ENCODE results near the gene HSF5.
"Not testable (repeated sequence)": the region's sequence is repeated elsewhere in the genome, so short reads cannot be mapped to it uniquely, and the experiment has no call there.

The HSF5 gene

GRCh38 chr17:58515286-58515685, 27.1 kb upstream of the HSF5 start:
- DNase-seq = no peak

- no peak for DNase-seq
These were observed 26.6 kb upstream of the HSF5 start for GRCh38 chr17:58514770-58515157.

DNA sequence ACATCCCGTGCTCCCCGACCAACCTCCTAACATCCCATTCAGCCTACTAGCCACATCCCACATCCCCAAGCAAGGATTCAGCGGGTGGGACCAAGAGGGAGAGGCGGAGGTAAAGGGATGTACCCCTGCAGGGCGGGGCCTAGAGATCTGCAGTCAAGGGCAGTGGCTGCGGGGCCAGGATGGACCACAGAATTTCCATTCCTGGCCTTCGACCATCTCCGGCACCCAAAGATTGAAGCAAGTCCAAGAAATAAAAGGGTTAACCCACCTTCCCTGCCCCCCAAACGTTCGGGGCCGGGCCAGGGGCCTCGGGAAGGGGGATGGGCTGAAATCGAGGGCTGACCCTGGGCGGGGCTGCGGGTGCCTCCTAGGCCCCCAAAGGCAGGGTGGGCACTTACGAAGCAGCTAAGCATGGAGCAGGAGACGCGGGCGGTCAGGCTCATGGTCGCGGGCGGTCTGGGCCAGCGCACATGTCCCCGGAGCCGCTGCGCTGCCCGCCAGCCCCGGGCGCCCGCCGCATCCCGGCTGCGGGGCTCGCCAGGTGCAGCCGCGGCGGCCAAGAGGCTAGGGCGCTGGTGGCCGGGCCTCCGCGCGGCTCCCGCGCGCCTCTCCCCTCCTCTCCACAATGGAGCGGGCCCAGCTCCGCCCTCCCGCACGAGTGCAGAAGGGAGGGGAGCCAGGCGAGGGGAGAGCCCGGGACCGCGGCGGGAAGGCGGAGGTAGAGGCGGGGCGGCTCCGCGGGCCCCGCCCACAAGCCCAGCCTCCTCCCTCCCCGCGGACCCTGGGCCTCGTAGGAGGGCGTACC, 26.0 kb upstream of the HSF5 start, which contains the start of gene MTMR4:
Gene MTMR4 (minus strand): TSS at position 674 of the 805 bp plus-strand sequence. CDS start 231 bp downstream, at position 443.
- DNase-seq = peak; percentile 58

DNA sequence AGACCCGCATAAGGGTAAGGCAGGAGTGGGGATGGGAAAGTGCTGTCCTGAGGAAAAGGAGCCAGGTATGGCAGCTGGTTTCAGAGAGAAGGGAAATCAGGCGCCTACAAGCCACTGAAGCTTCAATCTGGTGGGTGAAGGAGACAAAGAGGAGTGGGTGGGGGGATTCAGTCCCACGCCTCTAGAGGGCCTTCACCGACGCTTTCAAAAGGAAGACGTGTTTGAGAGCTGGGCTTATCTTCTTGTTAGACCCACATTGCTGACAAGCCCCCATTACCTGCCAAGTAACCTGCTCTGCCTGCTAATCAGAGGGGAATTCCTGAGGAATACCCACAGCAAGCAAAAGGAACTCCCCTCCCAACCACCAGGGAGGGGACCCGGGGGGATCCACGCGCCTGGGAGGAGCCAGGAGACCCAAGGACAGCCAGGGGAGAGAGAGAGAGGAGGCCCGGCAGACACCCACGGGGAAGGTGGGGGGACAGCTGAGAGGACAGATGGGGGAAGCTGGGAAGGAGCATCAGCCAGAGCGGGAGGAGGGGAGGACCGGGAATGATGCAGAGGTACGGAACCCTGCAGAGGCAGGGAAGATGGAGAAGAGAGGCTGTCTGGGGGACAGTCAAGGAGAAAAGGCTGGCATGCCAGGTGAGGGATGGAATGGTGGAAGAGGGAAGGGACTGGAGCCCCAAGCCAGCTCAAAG, 25.2 kb upstream of the HSF5 start:
- no peak for DNase-seq

- DNase-seq = no peak
These were observed 21.9 kb upstream of the HSF5 start for GRCh38 chr17:58510075-58510474.

DNA sequence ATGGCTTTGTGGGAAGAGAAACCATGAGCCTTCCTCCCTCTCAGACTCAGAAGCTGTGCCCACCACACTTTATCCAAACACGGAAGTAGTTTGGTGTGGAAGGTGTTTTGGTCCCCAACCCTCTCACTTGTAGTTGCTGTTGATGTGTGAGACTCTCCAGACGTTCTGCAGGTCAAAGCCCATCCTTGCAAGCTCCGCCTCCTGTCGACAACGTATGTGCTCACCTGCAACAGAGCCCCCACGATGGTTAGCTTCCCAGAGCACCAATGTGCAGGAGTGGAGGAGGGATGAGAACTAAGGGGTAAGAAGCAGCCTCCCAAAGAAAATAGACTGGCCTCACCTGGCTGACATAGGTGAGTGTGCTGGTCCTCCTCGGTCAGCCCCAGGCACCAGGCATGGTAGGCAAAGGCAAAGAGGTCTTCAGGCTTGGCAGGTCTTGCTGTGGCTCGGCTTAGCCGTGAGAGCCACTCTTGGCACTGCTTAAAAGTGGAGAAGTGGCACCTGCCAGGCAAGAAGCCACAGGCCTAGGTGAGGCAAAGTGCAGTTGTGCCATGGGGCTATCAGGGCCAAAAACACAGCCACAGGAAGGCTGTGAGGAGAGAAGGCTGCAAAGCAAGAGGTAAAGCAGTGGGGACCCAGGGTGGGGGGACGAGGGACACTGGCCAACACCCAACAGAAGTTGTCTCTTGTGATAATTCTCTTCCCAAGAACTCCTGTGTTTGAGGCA, 20.3 kb upstream of the HSF5 start:
- DNase-seq = no peak

GRCh38 chr17:58507123-58507634, 19.0 kb upstream of the HSF5 start:
- no peak for DNase-seq

- no peak for DNase-seq
These were observed 18.3 kb upstream of the HSF5 start for GRCh38 chr17:58506354-58507080.

- no peak for DNase-seq
These were observed 16.7 kb upstream of the HSF5 start for GRCh38 chr17:58504826-58505351.

- DNase-seq = no peak
These were observed 15.7 kb upstream of the HSF5 start for GRCh38 chr17:58503866-58504265.

- DNase-seq = not testable (repeated sequence)
These were observed 14.9 kb upstream of the HSF5 start for GRCh38 chr17:58503134-58503533.

GRCh38 chr17:58501451-58501850, 13.2 kb upstream of the HSF5 start:
- no peak for DNase-seq

GRCh38 chr17:58498177-58498828, 10.1 kb upstream of the HSF5 start:
- DNase-seq = no peak

- no peak for DNase-seq
These were observed 5.3 kb upstream of the HSF5 start for GRCh38 chr17:58493506-58493905.

- DNase-seq = no peak
These were observed 4.3 kb upstream of the HSF5 start for GRCh38 chr17:58492238-58493121.

- DNase-seq = no peak
These were observed 3.4 kb upstream of the HSF5 start for GRCh38 chr17:58491510-58492045.

GRCh38 chr17:58488428-58488890, 251 bp upstream of the HSF5 start:
- no peak for DNase-seq

- DNase-seq = no peak
These were observed 3.6 kb downstream of the HSF5 start for GRCh38 chr17:58484600-58484999.

- not testable (repeated sequence) for DNase-seq
These were observed 6.4 kb downstream of the HSF5 start for GRCh38 chr17:58481798-58482197.

DNA sequence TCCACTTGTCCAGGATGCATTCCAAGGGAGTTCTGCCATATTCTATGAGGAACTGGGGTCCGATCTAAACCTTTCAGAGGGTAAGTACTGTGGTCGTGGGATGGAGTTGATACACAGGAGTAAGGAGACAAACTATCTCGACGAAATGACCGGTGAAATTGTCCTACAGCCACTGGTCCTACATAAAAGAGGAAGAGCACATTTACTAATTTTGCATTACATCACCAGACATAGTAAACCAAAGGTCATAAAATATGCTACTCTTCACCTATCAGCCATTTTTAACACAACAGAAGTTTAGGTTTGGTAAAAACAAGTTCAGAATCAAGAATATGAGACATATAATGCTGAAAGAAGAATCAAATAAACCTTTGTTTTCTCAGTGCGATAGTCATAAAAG, 8.1 kb downstream of the HSF5 start:
- DNase-seq = no peak

Data from amniotic stem cell (primary cell).